ENCODE data around the gene SPART. TPM values are rescaled to one million over a fixed set of nuclear protein-coding genes. Genes with fewer than 3 reads are reported as not detected.

The SPART gene, protein sequence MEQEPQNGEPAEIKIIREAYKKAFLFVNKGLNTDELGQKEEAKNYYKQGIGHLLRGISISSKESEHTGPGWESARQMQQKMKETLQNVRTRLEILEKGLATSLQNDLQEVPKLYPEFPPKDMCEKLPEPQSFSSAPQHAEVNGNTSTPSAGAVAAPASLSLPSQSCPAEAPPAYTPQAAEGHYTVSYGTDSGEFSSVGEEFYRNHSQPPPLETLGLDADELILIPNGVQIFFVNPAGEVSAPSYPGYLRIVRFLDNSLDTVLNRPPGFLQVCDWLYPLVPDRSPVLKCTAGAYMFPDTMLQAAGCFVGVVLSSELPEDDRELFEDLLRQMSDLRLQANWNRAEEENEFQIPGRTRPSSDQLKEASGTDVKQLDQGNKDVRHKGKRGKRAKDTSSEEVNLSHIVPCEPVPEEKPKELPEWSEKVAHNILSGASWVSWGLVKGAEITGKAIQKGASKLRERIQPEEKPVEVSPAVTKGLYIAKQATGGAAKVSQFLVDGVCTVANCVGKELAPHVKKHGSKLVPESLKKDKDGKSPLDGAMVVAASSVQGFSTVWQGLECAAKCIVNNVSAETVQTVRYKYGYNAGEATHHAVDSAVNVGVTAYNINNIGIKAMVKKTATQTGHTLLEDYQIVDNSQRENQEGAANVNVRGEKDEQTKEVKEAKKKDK
- total RNA-seq, result 102 and 112 TPM in 2 replicates

DNA sequence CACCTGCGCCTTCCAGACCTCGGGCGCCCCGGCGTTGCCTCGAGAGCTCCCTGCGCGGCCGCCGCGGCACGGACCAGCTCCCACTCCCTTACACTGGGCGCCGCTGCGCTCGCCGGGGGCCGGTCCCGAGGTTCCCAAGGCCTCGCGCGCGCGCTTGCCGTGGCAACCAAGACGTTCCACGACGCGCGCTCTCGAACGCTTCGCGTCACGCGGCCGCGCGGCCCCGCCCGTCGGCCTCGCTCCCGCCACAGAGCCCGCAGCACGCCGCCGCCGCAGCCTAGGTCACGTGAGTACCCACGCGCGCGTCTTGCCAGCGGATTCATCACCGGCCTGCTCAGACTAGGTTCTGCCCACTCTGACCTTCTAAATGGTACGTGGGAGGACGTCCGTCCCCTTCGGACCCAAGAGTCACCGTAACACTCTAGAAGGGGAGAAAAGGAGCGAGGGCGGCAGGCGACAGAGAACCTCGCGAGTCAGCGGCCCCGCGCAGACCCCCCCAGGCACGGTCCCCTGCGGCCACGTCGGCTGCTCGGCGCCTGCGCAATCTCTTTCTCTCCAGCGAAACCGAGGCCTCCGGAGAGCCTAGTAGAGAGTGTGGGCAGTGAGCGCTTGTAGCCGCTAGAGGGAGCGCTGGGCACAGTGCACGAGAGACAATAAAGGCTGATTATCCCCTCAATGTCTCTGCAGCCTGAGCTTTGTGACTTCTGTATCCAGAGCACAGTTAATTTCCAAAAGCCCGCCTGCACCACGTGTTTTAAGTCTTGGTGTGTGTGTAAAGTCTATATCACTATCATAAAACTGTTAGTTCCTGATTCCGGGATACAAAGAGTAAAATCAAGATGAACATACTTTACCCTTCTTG lies at the start of gene SPART:
Gene SPART, minus strand, starts transcription at position 173 of the 862 bp plus-strand sequence. CDS start 10,564 bp downstream, outside the sequence.
- Histone ChIP-seq H3K4me3 (ENCODE audit: insufficient read depth, low read length) (peak within 1 kb of the TSS; percentile 77), H3K27ac (ENCODE audit: low read depth, low read length) (peak within 1 kb of the TSS; percentile 99), H3K4me2 (ENCODE audit: insufficient read depth, low read length) (peak within 1 kb of the TSS; percentile 96), H4K20me1 (ENCODE audit: insufficient read depth, low read length) (peaks cover 6% of the 10 kb centered on the region), H3K36me3 (ENCODE audit: insufficient read depth, low read length) (no peaks in the 10 kb centered on the region), H3K27me3 (ENCODE audit: insufficient read depth, low read length) (no peaks in the 10 kb centered on the region), H3K9me3 (ENCODE audit: low read depth, low read length) (no peaks in the 10 kb centered on the region), H3K4me1 (ENCODE audit: insufficient read depth, low read length) (peaks cover 19% of the 10 kb centered on the region), H2AFZ (ENCODE audit: low read length) (peak within 1 kb of the TSS; percentile 90), H3K79me2 (ENCODE audit: insufficient read depth, low read length) (peaks cover 38% of the 10 kb centered on the region)
- TF ChIP-seq, protein P1, sequence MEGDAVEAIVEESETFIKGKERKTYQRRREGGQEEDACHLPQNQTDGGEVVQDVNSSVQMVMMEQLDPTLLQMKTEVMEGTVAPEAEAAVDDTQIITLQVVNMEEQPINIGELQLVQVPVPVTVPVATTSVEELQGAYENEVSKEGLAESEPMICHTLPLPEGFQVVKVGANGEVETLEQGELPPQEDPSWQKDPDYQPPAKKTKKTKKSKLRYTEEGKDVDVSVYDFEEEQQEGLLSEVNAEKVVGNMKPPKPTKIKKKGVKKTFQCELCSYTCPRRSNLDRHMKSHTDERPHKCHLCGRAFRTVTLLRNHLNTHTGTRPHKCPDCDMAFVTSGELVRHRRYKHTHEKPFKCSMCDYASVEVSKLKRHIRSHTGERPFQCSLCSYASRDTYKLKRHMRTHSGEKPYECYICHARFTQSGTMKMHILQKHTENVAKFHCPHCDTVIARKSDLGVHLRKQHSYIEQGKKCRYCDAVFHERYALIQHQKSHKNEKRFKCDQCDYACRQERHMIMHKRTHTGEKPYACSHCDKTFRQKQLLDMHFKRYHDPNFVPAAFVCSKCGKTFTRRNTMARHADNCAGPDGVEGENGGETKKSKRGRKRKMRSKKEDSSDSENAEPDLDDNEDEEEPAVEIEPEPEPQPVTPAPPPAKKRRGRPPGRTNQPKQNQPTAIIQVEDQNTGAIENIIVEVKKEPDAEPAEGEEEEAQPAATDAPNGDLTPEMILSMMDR (IDR thresholded peaks at IDR 0.05; ENCODE audit: extremely low read depth, low read depth, low read length), result peak; percentile 99
- peak; percentile 94 for DNase-seq (ENCODE audit: insufficient read length, low spot score, missing footprints)

DNA sequence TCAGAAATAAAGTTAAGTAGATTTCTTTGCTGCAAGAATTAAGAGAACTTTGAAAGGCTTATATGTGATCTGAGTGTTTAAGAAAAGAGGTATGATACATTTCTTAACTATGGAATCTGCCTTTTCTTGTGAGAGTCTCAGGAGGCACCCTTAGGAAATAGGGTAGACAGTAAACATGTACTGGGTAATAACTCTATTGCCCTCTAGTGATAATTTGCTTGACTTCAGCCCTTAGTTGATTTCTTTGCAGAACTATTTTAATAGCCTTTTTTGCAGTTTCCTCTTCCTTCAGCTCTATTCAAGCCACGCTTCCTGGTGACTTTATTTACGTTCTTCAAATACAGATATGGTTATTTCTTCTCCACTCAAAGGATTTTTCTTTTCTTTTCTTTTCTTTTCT lies 49.1 kb upstream of the SPART start:
- TF ChIP-seq, protein P1 (IDR thresholded peaks at IDR 0.05; ENCODE audit: extremely low read depth, low read depth, low read length), result peak; percentile 59
- no peaks in the 10 kb centered on the region for H3K79me2 ChIP-seq (ENCODE audit: insufficient read depth, low read length)
- no peaks in the 10 kb centered on the region for H3K4me1 ChIP-seq (ENCODE audit: insufficient read depth, low read length)
- H3K27me3 ChIP-seq (ENCODE audit: insufficient read depth, low read length), result peaks cover 4% of the 10 kb centered on the region
- H4K20me1 ChIP-seq (ENCODE audit: insufficient read depth, low read length), result no peaks in the 10 kb centered on the region
- H2AFZ ChIP-seq (ENCODE audit: low read length), result no peak overlapping the region
- peak; percentile 65 for DNase-seq (ENCODE audit: insufficient read length, low spot score, missing footprints)
- no peaks in the 10 kb centered on the region for H3K9me3 ChIP-seq (ENCODE audit: low read depth, low read length)
- no peak overlapping the region for H3K4me2 ChIP-seq (ENCODE audit: insufficient read depth, low read length)
- H3K4me3 ChIP-seq (ENCODE audit: insufficient read depth, low read length), result no peak overlapping the region
- H3K27ac ChIP-seq (ENCODE audit: low read depth, low read length), result no peak overlapping the region
- no peaks in the 10 kb centered on the region for H3K36me3 ChIP-seq (ENCODE audit: insufficient read depth, low read length)

DNA sequence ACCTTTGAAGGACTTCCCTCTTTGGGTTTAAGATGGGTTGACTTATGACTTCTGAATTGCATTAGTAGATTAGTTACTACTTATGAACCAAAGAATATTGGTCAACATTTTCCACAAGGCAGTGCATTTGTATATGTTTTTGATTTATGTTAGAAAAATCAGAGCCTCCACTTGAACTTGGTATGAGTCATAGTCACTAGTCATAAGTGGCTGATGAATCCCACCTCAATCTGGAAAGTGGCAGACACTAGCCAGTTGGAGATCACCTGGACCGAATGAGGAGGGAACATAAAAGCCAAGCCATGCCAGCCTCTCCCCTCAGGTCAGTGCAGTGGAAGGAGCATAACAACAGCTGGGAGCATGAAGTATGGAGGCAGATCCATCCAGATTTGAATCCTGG lies 39.3 kb upstream of the SPART start:
- H2AFZ ChIP-seq (ENCODE audit: low read length), result no peak overlapping the region
- TF ChIP-seq, protein P1 (IDR thresholded peaks at IDR 0.05; ENCODE audit: extremely low read depth, low read depth, low read length), result no peak
- no peaks in the 10 kb centered on the region for H3K79me2 ChIP-seq (ENCODE audit: insufficient read depth, low read length)
- H3K9me3 ChIP-seq (ENCODE audit: low read depth, low read length), result no peaks in the 10 kb centered on the region
- H3K36me3 ChIP-seq (ENCODE audit: insufficient read depth, low read length), result no peaks in the 10 kb centered on the region
- no peak overlapping the region for H3K4me2 ChIP-seq (ENCODE audit: insufficient read depth, low read length)
- no peak overlapping the region for H3K4me3 ChIP-seq (ENCODE audit: insufficient read depth, low read length)
- H3K27ac ChIP-seq (ENCODE audit: low read depth, low read length), result no peak overlapping the region
- no peaks in the 10 kb centered on the region for H4K20me1 ChIP-seq (ENCODE audit: insufficient read depth, low read length)
- H3K27me3 ChIP-seq (ENCODE audit: insufficient read depth, low read length), result peaks cover 21% of the 10 kb centered on the region
- no peaks in the 10 kb centered on the region for H3K4me1 ChIP-seq (ENCODE audit: insufficient read depth, low read length)
- no peak for DNase-seq (ENCODE audit: insufficient read length, low spot score, missing footprints)
